ENCODE data around the gene CDKN2D. TPM values are rescaled to one million over a fixed set of nuclear protein-coding genes. Genes with fewer than 3 reads are reported as not detected.

CDKN2D gene
- total and polyA plus RNA-seq, 2 of the 13 experiments (the other 11 are each of a cell fraction or from before 2014, with no cell fraction given), result 5.4 to 8.6 TPM

- TF ChIP-seq, protein P1, sequence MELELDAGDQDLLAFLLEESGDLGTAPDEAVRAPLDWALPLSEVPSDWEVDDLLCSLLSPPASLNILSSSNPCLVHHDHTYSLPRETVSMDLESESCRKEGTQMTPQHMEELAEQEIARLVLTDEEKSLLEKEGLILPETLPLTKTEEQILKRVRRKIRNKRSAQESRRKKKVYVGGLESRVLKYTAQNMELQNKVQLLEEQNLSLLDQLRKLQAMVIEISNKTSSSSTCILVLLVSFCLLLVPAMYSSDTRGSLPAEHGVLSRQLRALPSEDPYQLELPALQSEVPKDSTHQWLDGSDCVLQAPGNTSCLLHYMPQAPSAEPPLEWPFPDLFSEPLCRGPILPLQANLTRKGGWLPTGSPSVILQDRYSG (CRISPR knock-in tag; IDR thresholded peaks at IDR 0.05), result peak; percentile 91; the same call in 1 of the 2 replicates
- TF ChIP-seq PHF20 (CRISPR knock-in tag; IDR thresholded peaks at IDR 0.05), result peak; percentile 63
- TF ChIP-seq ZFP41 (CRISPR knock-in tag; IDR thresholded peaks at IDR 0.05; ENCODE audit: borderline replicate concordance), result peak; percentile 85; the same call in 1 of the 2 replicates
- TF ChIP-seq, protein P2, sequence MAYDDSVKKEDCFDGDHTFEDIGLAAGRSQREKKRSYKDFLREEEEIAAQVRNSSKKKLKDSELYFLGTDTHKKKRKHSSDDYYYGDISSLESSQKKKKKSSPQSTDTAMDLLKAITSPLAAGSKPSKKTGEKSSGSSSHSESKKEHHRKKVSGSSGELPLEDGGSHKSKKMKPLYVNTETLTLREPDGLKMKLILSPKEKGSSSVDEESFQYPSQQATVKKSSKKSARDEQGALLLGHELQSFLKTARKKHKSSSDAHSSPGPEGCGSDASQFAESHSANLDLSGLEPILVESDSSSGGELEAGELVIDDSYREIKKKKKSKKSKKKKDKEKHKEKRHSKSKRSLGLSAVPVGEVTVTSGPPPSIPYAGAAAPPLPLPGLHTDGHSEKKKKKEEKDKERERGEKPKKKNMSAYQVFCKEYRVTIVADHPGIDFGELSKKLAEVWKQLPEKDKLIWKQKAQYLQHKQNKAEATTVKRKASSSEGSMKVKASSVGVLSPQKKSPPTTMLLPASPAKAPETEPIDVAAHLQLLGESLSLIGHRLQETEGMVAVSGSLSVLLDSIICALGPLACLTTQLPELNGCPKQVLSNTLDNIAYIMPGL (CRISPR knock-in tag; IDR thresholded peaks at IDR 0.05; ENCODE audit: borderline replicate concordance in 1 of 2, low read depth in 1 of 2), result peak; percentile 86 to 88; a peak in 3 of 4 replicates
- no peak for TF ChIP-seq HNRNPH1 (optimal IDR thresholded peaks at IDR 0.05; ENCODE audit: low read depth, low read length)
- TF ChIP-seq ZNF563 (CRISPR knock-in tag; IDR thresholded peaks at IDR 0.05), result peak; percentile 91
- peak; percentile 52; the same call in 1 of the 2 replicates for TF ChIP-seq ZFP36L2 (CRISPR knock-in tag; IDR thresholded peaks at IDR 0.05)
- TF ChIP-seq PAX8 (CRISPR knock-in tag; IDR thresholded peaks at IDR 0.05; ENCODE audit: borderline replicate concordance), result no peak
- TF ChIP-seq, protein P3, sequence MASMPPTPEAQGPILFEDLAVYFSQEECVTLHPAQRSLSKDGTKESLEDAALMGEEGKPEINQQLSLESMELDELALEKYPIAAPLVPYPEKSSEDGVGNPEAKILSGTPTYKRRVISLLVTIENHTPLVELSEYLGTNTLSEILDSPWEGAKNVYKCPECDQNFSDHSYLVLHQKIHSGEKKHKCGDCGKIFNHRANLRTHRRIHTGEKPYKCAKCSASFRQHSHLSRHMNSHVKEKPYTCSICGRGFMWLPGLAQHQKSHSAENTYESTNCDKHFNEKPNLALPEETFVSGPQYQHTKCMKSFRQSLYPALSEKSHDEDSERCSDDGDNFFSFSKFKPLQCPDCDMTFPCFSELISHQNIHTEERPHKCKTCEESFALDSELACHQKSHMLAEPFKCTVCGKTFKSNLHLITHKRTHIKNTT (CRISPR knock-in tag; IDR thresholded peaks at IDR 0.05), result no peak
- TF ChIP-seq, protein P4, sequence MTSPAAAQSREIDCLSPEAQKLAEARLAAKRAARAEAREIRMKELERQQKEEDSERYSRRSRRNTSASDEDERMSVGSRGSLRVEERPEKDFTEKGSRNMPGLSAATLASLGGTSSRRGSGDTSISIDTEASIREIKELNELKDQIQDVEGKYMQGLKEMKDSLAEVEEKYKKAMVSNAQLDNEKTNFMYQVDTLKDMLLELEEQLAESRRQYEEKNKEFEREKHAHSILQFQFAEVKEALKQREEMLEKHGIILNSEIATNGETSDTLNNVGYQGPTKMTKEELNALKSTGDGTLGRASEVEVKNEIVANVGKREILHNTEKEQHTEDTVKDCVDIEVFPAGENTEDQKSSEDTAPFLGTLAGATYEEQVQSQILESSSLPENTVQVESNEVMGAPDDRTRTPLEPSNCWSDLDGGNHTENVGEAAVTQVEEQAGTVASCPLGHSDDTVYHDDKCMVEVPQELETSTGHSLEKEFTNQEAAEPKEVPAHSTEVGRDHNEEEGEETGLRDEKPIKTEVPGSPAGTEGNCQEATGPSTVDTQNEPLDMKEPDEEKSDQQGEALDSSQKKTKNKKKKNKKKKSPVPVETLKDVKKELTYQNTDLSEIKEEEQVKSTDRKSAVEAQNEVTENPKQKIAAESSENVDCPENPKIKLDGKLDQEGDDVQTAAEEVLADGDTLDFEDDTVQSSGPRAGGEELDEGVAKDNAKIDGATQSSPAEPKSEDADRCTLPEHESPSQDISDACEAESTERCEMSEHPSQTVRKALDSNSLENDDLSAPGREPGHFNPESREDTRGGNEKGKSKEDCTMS (CRISPR knock-in tag; conservative IDR thresholded peaks at IDR 0.05), result no peak
- peak; percentile 90 for TF ChIP-seq GABPB1 (CRISPR knock-in tag; IDR thresholded peaks at IDR 0.05)
- no peak for TF ChIP-seq ZNF468 (CRISPR knock-in tag; IDR thresholded peaks at IDR 0.05)
- TF ChIP-seq PCBP2 (optimal IDR thresholded peaks at IDR 0.05; ENCODE audit: low read depth, low read length, poor library complexity, severe bottlenecking), result no peak
- TF ChIP-seq BHLHE40 (IDR thresholded peaks at IDR 0.05; ENCODE audit: low read length), result 0 out of 2 replicates have a peak, but pooled peaks have one; percentile 6
- peak; percentile 76 for TF ChIP-seq NKX3-1 (CRISPR knock-in tag; IDR thresholded peaks at IDR 0.05)
- TF ChIP-seq ZNF776 (CRISPR knock-in tag; IDR thresholded peaks at IDR 0.05), result peak; percentile 94
- TF ChIP-seq ZFP37 (CRISPR knock-in tag; IDR thresholded peaks at IDR 0.05; ENCODE audit: borderline replicate concordance), result peak; percentile 85; the same call in 1 of the 2 replicates
- TF ChIP-seq, protein P5, sequence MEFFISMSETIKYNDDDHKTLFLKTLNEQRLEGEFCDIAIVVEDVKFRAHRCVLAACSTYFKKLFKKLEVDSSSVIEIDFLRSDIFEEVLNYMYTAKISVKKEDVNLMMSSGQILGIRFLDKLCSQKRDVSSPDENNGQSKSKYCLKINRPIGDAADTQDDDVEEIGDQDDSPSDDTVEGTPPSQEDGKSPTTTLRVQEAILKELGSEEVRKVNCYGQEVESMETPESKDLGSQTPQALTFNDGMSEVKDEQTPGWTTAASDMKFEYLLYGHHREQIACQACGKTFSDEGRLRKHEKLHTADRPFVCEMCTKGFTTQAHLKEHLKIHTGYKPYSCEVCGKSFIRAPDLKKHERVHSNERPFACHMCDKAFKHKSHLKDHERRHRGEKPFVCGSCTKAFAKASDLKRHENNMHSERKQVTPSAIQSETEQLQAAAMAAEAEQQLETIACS (CRISPR knock-in tag; IDR thresholded peaks at IDR 0.05), result peak; percentile 77
- TF ChIP-seq, protein P6, sequence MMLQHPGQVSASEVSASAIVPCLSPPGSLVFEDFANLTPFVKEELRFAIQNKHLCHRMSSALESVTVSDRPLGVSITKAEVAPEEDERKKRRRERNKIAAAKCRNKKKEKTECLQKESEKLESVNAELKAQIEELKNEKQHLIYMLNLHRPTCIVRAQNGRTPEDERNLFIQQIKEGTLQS (CRISPR knock-in tag; IDR thresholded peaks at IDR 0.05), result peak; percentile 47; the same call in 1 of the 2 replicates
- TF ChIP-seq SALL1 (CRISPR knock-in tag; IDR thresholded peaks at IDR 0.05), result peak; percentile 95
- no peak for TF ChIP-seq ZNF674 (CRISPR knock-in tag; IDR thresholded peaks at IDR 0.05; ENCODE audit: low read depth)
Measured at GRCh38 chr19:10565567-10566407, 3.0 kb downstream of the CDKN2D start, which contains the start of gene KRI1 (continued).

All from HepG2 (cell line).